Measurements from ENCODE around the gene TTC6.

TTC6 gene

GRCh38 chr14:37588667-37588955 lies 6.8 kb upstream of the TTC6 start:
- no peak overlapping the region for H3K4me3 ChIP-seq (ENCODE audit: low read depth, low read length)
- DNase-seq (ENCODE audit: low read depth), result no peak

GRCh38 chr14:37588956-37589714 lies 6.3 kb upstream of the TTC6 start:
- DNase-seq (ENCODE audit: low read depth), result no peak
- TF ChIP-seq MAX (IDR thresholded peaks at IDR 0.05; ENCODE audit: low read depth, low read length) (no peak), MYC (IDR thresholded peaks at IDR 0.05; ENCODE audit: low read depth, low read length) (no peak), CTCF (IDR thresholded peaks at IDR 0.05; ENCODE audit: low read depth, low read length) (no peak)
- no peak overlapping the region for H3K4me3 ChIP-seq (ENCODE audit: low read depth, low read length)

More at GRCh38 chr14:37588667-37588955, 6.8 kb upstream of the TTC6 start:
- TF ChIP-seq MYC (IDR thresholded peaks at IDR 0.05; ENCODE audit: low read depth, low read length), result no peak
- TF ChIP-seq MAX (IDR thresholded peaks at IDR 0.05; ENCODE audit: low read depth, low read length), result no peak
- no peak for TF ChIP-seq POLR2A (IDR thresholded peaks at IDR 0.05; ENCODE audit: extremely low read depth, insufficient read length)
- no peak for TF ChIP-seq CTCF (IDR thresholded peaks at IDR 0.05; ENCODE audit: low read depth, low read length)

- no peak overlapping the region for H3K4me3 ChIP-seq (ENCODE audit: low read depth, low read length)
- DNase-seq (ENCODE audit: low read depth), result no peak
- TF ChIP-seq POLR2A (IDR thresholded peaks at IDR 0.05; ENCODE audit: extremely low read depth, insufficient read length) (no peak), MAX (IDR thresholded peaks at IDR 0.05; ENCODE audit: low read depth, low read length) (no peak)
These were observed 5.6 kb upstream of the TTC6 start for GRCh38 chr14:37589715-37590427.

- no peak for TF ChIP-seq CTCF (IDR thresholded peaks at IDR 0.05; ENCODE audit: low read depth, low read length)
- TF ChIP-seq POLR2A (IDR thresholded peaks at IDR 0.05; ENCODE audit: extremely low read depth, insufficient read length), result no peak
- TF ChIP-seq MAX (IDR thresholded peaks at IDR 0.05; ENCODE audit: low read depth, low read length), result no peak
- TF ChIP-seq MYC (IDR thresholded peaks at IDR 0.05; ENCODE audit: low read depth, low read length), result no peak
- DNase-seq (ENCODE audit: low read depth), result no peak
- H3K4me3 ChIP-seq (ENCODE audit: low read depth, low read length), result no peak overlapping the region
These were observed 4.8 kb upstream of the TTC6 start for GRCh38 chr14:37590428-37591139.

GRCh38 chr14:37591311-37591940 lies 4.0 kb upstream of the TTC6 start:
- no peak for DNase-seq (ENCODE audit: low read depth)
- H3K4me3 ChIP-seq (ENCODE audit: low read depth, low read length), result no peak overlapping the region
- TF ChIP-seq MYC (IDR thresholded peaks at IDR 0.05; ENCODE audit: low read depth, low read length) (no peak), POLR2A (IDR thresholded peaks at IDR 0.05; ENCODE audit: extremely low read depth, insufficient read length) (no peak), CTCF (IDR thresholded peaks at IDR 0.05; ENCODE audit: low read depth, low read length) (no peak), MAX (IDR thresholded peaks at IDR 0.05; ENCODE audit: low read depth, low read length) (no peak)
